ENCODE data around the gene UQCR10. TPM values are rescaled to one million over a fixed set of nuclear protein-coding genes. Genes with fewer than 3 reads are reported as not detected.

Gene UQCR10
- total and polyA plus RNA-seq, 2 of the 4 experiments (the other 2 are of a cell fraction), result 103 to 260 TPM

GRCh38 chr22:29795663-29796062 lies 28.5 kb downstream of the UQCR10 start:
- dilution Hi-C loops (cut with HindIII; ENCODE audit: low sequenced_read_pairs, unreplicated experiment), result no loop called here
- TF ChIP-seq USF2 (IDR thresholded peaks at IDR 0.05; ENCODE audit: low read depth, low read length), result no peak
- no peak for TF ChIP-seq RFX5 (IDR thresholded peaks at IDR 0.05; ENCODE audit: low read depth, low read length)
- TF ChIP-seq BHLHE40 (IDR thresholded peaks at IDR 0.05; ENCODE audit: low read depth, low read length), result no peak
- no peak for TF ChIP-seq MAZ (IDR thresholded peaks at IDR 0.05; ENCODE audit: borderline replicate concordance, low read depth, low read length)
- Histone ChIP-seq H3K18ac (ENCODE audit: low read depth, low read length) (no peak overlapping the region), H3K4me3 (ENCODE audit: insufficient read depth, low read depth, low read length) (no peak overlapping the region), H3K23ac (ENCODE audit: low read depth, low read length) (no peak overlapping the region), H3K56ac (ENCODE audit: extremely low read depth, insufficient read depth, low read length) (no peak overlapping the region), H3K9me3 (ENCODE audit: control insufficient read depth, insufficient read depth, low read length) (no peaks in the 10 kb centered on the region), H4K8ac (ENCODE audit: low read depth in 2 of 2, low read length in 2 of 2) (no peak overlapping the region), H3K14ac (replicated peaks; ENCODE audit: low read depth, low read length) (no peak overlapping the region), H3K4me2 (ENCODE audit: low read depth, low read length) (no peak overlapping the region), H3K9ac (ENCODE audit: low read depth, low read length) (no peak overlapping the region), H2AFZ (replicated peaks; ENCODE audit: low read length, poor library complexity) (no peak overlapping the region), H4K20me1 (ENCODE audit: insufficient read depth, low read length) (no peaks in the 10 kb centered on the region), H3K4ac (ENCODE audit: low read depth, low read length) (no peak overlapping the region), H4K91ac (ENCODE audit: insufficient read depth, low read depth, low read length) (no peak overlapping the region), H3K36me3 (ENCODE audit: control insufficient read depth, insufficient read depth, low read length) (peaks cover 40% of the 10 kb centered on the region), H3K27ac (ENCODE audit: insufficient read depth, low read length) (no peak overlapping the region), H2AK5ac (ENCODE audit: low read depth, low read length) (no peak overlapping the region), H2BK20ac (ENCODE audit: low read depth, low read length) (no peak overlapping the region), H3K4me1 (ENCODE audit: control insufficient read depth, insufficient read depth, low read length) (peaks cover 10% of the 10 kb centered on the region), H4K5ac (ENCODE audit: low read depth, low read length) (no peak overlapping the region), H3K9me1 (ENCODE audit: insufficient read depth, low read length) (peaks cover 20% of the 10 kb centered on the region), H3K27me3 (ENCODE audit: control insufficient read depth, insufficient read depth, low read length) (no peaks in the 10 kb centered on the region), H2BK120ac (ENCODE audit: low read depth, low read length) (no peak overlapping the region), H3K79me1 (ENCODE audit: low read depth in 1 of 2, low read length in 2 of 2) (peaks cover 11 to 23% of the 10 kb centered on the region in 2 experiments; a peak in 3 of 4 replicates), H2AK9ac (replicated peaks; ENCODE audit: low read depth, low read length, poor library complexity) (no peak overlapping the region), H2BK15ac (ENCODE audit: low read depth, low read length) (no peak overlapping the region), H2BK5ac (ENCODE audit: low read depth, low read length, poor library complexity, severe bottlenecking) (no peak overlapping the region)
- ChIA-PET POLR2A (ENCODE audit: unreplicated experiment) (no interaction called here), CTCF (interaction anchor here (0.6 kb wide), 1 partner anchor 232 kb away, joined by 3 read pairs; no protein-coding TSS in a partner anchor)
- in situ Hi-C loops (cut with MboI; ENCODE audit: low sequenced_read_pairs), result no loop called here
- no TSS peak for BruUV-seq (replicated peaks)
- WGBS, 2 experiments (ENCODE audit: extremely low coverage in 2 of 2, insufficient read length in 1 of 2), result 60% methylated on average over 1 of the region's 5 CpGs; no CpG with 5 or more reads in 1 of the 2 experiments
- no peak for ATAC-seq (ENCODE audit: low read depth)
- no peak for DNase-seq
- intact Hi-C loops (cut with micrococcal nuclease), result no loop called here
